Ramos (cell line): ENCODE data around the gene HMCN2.

Experiments
- in situ Hi-C: fragments of 300-500 bp; cut with MboI; formaldehyde crosslinking; loops from one replicate; pipeline ENCODE4 v1.14.3; 2022; ENCODE audit warnings: low sequenced_read_pairs; ENCODE audit not compliant: unreplicated experiment

HMCN2 gene

DNA sequence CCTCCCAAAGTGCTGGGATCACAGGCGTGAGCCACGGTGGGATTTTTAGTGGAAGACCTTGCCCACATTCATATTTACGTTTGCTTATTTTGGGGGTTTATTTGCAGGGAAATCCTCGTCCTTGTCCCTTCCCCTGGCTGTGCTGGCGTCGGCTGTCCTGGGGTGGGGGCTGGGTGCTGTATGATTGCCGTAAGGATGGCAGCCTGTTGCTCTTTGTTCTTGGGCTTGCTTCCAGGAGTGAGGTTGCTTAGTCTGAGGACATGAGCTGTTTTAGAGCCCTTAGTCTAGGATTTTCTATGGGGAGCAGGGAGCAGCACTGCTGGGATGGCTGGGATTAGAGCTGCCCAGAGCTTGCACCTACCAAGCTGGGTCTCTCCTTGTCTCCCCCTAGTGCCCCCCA, 93.4 kb downstream of the HMCN2 start:
- in situ Hi-C loops: no loop called here

DNA sequence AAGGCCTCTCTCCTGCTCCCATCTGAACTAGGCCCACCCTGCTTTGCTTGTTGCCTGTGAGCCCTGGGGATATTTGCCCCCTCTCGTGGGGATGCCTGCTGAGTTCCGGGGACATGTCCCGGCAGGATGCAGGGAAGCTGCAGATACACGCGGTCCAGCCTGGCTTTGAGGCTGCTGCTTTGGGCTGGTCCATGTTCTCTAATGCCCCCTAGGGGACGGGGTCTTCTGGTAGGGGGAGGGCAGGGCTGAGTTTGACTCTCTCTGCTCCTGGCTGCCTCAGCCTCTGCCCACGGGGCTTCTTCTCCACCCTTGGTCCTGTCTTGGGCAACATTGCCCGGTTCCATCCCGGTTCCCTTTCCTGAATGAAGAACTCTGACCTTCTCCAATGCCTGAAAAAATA, 94.3 kb downstream of the HMCN2 start:
- in situ Hi-C loops: no loop called here

- in situ Hi-C loops: no loop called here
Measured at GRCh38 chr9:130360672-130361071, 95.1 kb downstream of the HMCN2 start.

GRCh38 chr9:130361873-130362362, 96.4 kb downstream of the HMCN2 start:
- in situ Hi-C loops: no loop called here

DNA sequence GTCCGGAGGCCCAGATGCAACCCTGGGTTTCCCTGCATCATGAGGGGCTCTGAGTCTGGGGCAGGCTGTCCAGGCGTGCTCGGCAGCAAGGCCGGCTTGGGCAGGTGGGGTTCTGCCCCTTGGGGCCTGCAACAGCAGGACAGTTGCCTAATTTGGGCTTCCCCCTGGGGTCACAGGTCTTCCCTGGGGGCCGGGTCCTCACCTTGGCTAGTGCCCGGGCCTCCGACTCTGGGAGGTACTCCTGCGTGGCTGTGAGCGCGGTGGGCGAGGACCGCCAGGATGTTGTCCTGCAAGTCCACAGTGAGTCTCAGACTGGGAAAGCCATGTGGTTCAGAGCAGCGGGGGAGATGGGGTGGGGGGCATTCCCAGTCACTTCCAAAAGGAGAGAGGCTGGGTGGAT, 97.1 kb downstream of the HMCN2 start:
- in situ Hi-C loops: no loop called here

- in situ Hi-C loops: no loop called here
Measured at GRCh38 chr9:130363755-130364404, 98.3 kb downstream of the HMCN2 start.

GRCh38 chr9:130364619-130365322, 99.2 kb downstream of the HMCN2 start:
- in situ Hi-C loops: no loop called here

DNA sequence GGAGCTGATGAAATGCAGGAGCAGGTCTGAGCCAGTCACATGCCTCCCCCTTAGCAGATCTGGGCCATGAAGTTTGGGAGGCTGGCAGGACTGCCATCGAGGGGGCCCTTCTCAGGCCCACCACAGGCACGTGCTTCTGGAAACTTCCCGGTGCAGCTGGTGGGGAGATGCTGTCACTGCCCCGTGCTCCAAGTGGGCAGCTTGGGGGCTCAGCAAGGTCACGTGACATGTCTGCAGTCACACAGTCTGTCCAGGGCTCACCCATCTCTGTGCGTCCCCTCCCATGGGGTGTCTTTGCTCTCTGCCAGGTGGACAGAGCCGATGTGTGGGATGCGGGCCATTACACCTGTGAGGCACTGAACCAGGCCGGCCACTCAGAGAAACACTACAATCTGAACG, 99.8 kb downstream of the HMCN2 start:
- in situ Hi-C loops: no loop called here

GRCh38 chr9:130366072-130366471, 100.5 kb downstream of the HMCN2 start:
- in situ Hi-C loops: no loop called here

- in situ Hi-C loops: no loop called here
Measured at GRCh38 chr9:130366888-130367550, 101.5 kb downstream of the HMCN2 start.

GRCh38 chr9:130368631-130369103, 103.1 kb downstream of the HMCN2 start:
- in situ Hi-C loops: no loop called here

DNA sequence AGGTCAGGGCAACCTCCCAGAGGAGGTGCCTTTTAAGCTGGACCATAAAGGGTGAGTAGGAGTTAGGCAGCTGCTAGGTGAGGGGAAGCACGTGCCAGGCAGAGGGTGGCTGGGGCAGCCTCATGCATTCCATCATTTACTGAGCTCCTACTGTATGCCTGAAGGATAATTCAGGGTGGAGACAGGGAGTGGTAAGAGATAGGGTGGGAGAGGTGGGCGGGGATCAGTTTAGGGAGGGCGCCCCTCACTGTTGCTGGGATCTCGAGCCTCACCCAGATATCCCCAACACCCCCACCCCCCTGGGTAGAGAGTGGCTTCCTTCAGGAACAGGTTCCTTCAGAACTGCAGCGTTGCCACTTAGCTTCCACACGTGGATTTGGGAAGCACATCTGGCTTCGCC, 104.7 kb downstream of the HMCN2 start:
- in situ Hi-C loops: no loop called here

DNA sequence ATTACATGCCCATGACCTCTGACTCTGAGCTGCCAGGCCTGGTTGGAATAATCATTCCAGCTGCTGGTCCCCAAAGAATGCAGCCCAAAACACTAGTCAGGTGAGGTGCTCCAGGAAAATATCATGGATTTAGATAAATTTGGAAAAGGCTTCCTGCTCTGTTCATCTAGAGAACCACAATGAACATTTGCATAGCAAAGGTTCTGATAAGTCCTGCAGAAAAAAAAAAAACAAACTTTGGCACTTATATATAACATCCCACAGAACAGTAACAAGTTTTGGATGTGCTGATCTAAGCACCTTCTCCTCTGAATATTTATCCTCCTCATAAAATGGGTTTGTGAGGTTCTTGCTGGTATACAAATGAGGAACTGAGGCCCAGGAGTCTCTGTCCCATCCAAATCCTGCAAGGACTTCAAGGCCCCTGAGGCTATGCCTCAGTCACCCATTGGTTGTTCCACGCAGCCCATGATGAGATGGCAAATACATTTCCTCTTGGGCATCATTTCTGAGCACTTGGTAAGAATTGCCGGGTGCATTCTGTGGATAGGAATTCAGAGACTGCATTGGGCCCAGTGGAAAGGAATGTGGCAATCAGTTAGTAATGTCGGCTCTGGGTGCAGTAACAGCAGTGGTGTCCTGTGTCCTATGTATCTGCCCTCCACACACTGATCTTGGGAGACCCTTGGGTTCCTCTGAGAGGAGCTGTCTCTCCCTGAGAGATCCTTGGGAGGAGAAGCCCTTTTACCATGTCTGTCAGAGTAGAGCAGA, 105.8 kb downstream of the HMCN2 start:
- in situ Hi-C loops: no loop called here

- in situ Hi-C loops: no loop called here
Measured at GRCh38 chr9:130372057-130372456, 106.5 kb downstream of the HMCN2 start.

DNA sequence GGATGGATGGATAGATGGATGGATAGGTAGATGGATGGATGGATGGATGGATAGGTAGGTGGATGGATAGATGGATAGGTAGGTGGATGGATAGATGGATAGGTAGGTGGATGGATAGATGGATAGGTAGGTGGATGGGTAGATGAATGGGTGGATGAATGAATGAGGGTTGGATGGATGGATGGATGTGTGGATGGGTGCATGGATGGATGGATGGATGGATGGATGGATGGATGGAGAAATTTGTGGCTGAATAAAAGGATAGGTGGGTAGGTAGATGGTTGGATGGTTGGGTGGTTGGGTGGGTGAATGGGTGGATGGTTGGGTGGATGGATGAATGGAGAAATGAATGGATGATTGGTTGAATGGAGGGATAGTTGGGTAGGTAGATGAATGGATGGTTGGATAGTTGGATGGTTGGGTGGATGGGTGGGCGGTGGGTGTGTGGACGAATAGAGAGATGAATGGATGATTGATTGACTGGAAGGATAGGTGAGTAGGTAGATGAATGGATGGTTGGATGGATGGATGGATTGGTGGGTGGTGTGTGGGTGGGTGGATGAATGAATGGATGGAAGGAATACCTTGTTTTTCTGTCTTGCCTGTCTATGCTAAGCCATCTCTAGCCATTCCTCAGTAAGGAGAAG, 108.2 kb downstream of the HMCN2 start:
- in situ Hi-C loops: no loop called here

DNA sequence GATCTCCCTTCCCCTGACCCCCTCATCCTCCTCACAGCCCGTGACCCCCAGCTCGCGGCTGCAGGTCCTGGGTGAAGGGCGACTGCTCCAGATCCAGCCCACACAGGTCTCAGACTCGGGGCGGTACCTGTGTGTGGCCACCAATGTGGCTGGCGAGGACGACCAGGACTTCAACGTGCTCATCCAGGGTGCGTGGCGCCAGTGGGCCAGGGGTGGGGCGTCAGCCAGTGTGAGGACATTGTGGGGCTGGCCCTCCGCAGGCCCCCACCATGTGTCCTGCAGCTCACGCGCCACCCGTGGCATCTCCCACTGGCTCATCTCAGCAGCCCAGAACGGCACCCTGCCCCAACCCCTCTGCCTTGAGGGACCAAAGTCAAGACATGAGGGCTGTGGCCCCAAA, 112.1 kb downstream of the HMCN2 start:
- in situ Hi-C loops: no loop called here

- in situ Hi-C loops: no loop called here
Measured at GRCh38 chr9:130378875-130379648, 113.5 kb downstream of the HMCN2 start.

GRCh38 chr9:130379649-130379970, 114.0 kb downstream of the HMCN2 start:
- in situ Hi-C loops: no loop called here

GRCh38 chr9:130380920-130381469, 115.4 kb downstream of the HMCN2 start:
- in situ Hi-C loops: no loop called here
